ENCODE data around the gene SIN3B. TPM values are rescaled to one million over a fixed set of nuclear protein-coding genes. Genes with fewer than 3 reads are reported as not detected.

Gene SIN3B
- polyA plus RNA-seq, 3 donors: 7.2 to 154 (median 10.2) TPM

GRCh38 chr19:16849168-16849567, 20.0 kb downstream of the SIN3B start:
- no CpG with 5 or more reads among the region's 1 CpG for WGBS (ENCODE audit: insufficient coverage)
- H3K9me3 Mint-ChIP-seq: peaks cover 0 to 3% (median 0%) of the 10 kb centered on the region in 7 donors
- H3K36me3 ChIP-seq (replicated peaks in 1 of 2; ENCODE audit: control insufficient read depth in 1 of 2, insufficient read depth in 2 of 2, low read length in 2 of 2): peaks cover 90 to 99% of the 10 kb centered on the region in 2 donors
- no peaks in the 10 kb centered on the region for H3K27me3 ChIP-seq (ENCODE audit: control insufficient read depth in 2 of 2, insufficient read depth in 2 of 2, low read length in 2 of 2)
- peaks cover 17 to 18% of the 10 kb centered on the region in 2 donors for H3K4me1 ChIP-seq (ENCODE audit: control insufficient read depth in 1 of 2, insufficient read depth in 2 of 2, low read length in 2 of 2)
- no peak for DNase-seq
- H3K4me3 Mint-ChIP-seq: no peak overlapping the region
- H3K4me3 ChIP-seq (replicated peaks in 1 of 3; ENCODE audit: low read depth in 2 of 3, low read length in 3 of 3): no peak overlapping the region
- no peak overlapping the region for H3K4me2 ChIP-seq (replicated peaks; ENCODE audit: extremely low read depth, low read length, poor library complexity, severe bottlenecking)
- H3K9me3 ChIP-seq (replicated peaks in 1 of 2; ENCODE audit: control insufficient read depth in 1 of 2, insufficient read depth in 1 of 2, low read length in 2 of 2): no peaks in the 10 kb centered on the region
- no peak overlapping the region for H3K27ac Mint-ChIP-seq
- intact Hi-C loops (cut with micrococcal nuclease): no loop called here
- H3K79me2 ChIP-seq (ENCODE audit: insufficient read depth, low read length): no peaks in the 10 kb centered on the region
- H4K20me1 ChIP-seq (ENCODE audit: insufficient read depth, low read length): peaks cover 52% of the 10 kb centered on the region
- peaks cover 0 to 2% (median 1%) of the 10 kb centered on the region in 3 donors for H3K27me3 Mint-ChIP-seq (ENCODE audit: low read depth in 3 of 3)
- H3K27ac ChIP-seq (ENCODE audit: low read depth in 1 of 2, low read length in 2 of 2): no peak overlapping the region
- H3K4me1 Mint-ChIP-seq: peaks cover 19% of the 10 kb centered on the region
- no peak overlapping the region for H3K9ac ChIP-seq (ENCODE audit: insufficient read depth, low read length, poor library complexity, severe bottlenecking)
- H3K36me3 Mint-ChIP-seq: peaks cover 94 to 98% of the 10 kb centered on the region in 2 donors
- H2AFZ ChIP-seq (ENCODE audit: insufficient read depth, low read depth, low read length, poor library complexity, severe bottlenecking): no peak overlapping the region
- no peak for TF ChIP-seq CTCF (IDR thresholded peaks at IDR 0.05)

GRCh38 chr19:16850133-16850532, 20.9 kb downstream of the SIN3B start:
- intact Hi-C loops (cut with micrococcal nuclease): no loop called here
- no peak overlapping the region for H3K4me2 ChIP-seq (replicated peaks; ENCODE audit: extremely low read depth, low read length, poor library complexity, severe bottlenecking)
- whole genome bisulfite sequencing (ENCODE audit: insufficient coverage): no CpG with 5 or more reads among the region's 4 CpGs
- H3K27ac ChIP-seq (ENCODE audit: low read depth in 1 of 2, low read length in 2 of 2): no peak overlapping the region
- peaks cover 90 to 99% of the 10 kb centered on the region in 2 donors for H3K36me3 ChIP-seq (replicated peaks in 1 of 2; ENCODE audit: control insufficient read depth in 1 of 2, insufficient read depth in 2 of 2, low read length in 2 of 2)
- no peaks in the 10 kb centered on the region for H3K9me3 ChIP-seq (replicated peaks in 1 of 2; ENCODE audit: control insufficient read depth in 1 of 2, insufficient read depth in 1 of 2, low read length in 2 of 2)
- no peaks in the 10 kb centered on the region for H3K27me3 ChIP-seq (ENCODE audit: control insufficient read depth in 2 of 2, insufficient read depth in 2 of 2, low read length in 2 of 2)
- Mint-ChIP-seq H3K27ac (no peak overlapping the region), H3K4me3 (no peak overlapping the region), H3K9me3 (peaks cover 0 to 3% (median 0%) of the 10 kb centered on the region in 7 donors), H3K36me3 (peaks cover 94 to 98% of the 10 kb centered on the region in 2 donors), H3K4me1 (peaks cover 19% of the 10 kb centered on the region), H3K27me3 (ENCODE audit: low read depth in 3 of 3) (peaks cover 0 to 2% (median 1%) of the 10 kb centered on the region in 3 donors)
- H3K4me3 ChIP-seq (replicated peaks in 1 of 3; ENCODE audit: low read depth in 2 of 3, low read length in 3 of 3): no peak overlapping the region
- H3K79me2 ChIP-seq (ENCODE audit: insufficient read depth, low read length): no peaks in the 10 kb centered on the region
- H3K9ac ChIP-seq (ENCODE audit: insufficient read depth, low read length, poor library complexity, severe bottlenecking): no peak overlapping the region
- DNase-seq: no peak
- TF ChIP-seq CTCF (IDR thresholded peaks at IDR 0.05): no peak
- peaks cover 17 to 18% of the 10 kb centered on the region in 2 donors for H3K4me1 ChIP-seq (ENCODE audit: control insufficient read depth in 1 of 2, insufficient read depth in 2 of 2, low read length in 2 of 2)
- peaks cover 44% of the 10 kb centered on the region for H4K20me1 ChIP-seq (ENCODE audit: insufficient read depth, low read length)
- no peak overlapping the region for H2AFZ ChIP-seq (ENCODE audit: insufficient read depth, low read depth, low read length, poor library complexity, severe bottlenecking)

Measured in CD14-positive monocyte (primary cell).